Stomach smooth muscle (tissue), 2 donors: ENCODE measurements around the gene ELOVL3.

Experiments
- H3K27ac ChIP-seq: one replicate; pipeline ENCODE4 v1.7.0; 2013; ENCODE audit warnings: mild to moderate bottlenecking, low read length, inconsistent platforms
- H3K27me3 ChIP-seq, 2 donors: one replicate each; pipeline ENCODE4 v1.7.0; 2013; ENCODE audit warnings: low read length in 2 of 2; ENCODE audit not compliant: insufficient read depth in 2 of 2, control insufficient read depth in 1 of 2
- H3K36me3 ChIP-seq, 2 donors: one replicate each; pipeline ENCODE4 v1.7.0; 2013; ENCODE audit warnings: low read length in 2 of 2; ENCODE audit not compliant: control insufficient read depth in 2 of 2, insufficient read depth in 2 of 2
- H3K4me1 ChIP-seq: one replicate; pipeline ENCODE4 v1.7.0; 2013; ENCODE audit warnings: low read length; ENCODE audit not compliant: control insufficient read depth, insufficient read depth
- H3K4me3 ChIP-seq, 2 donors: one replicate each; pipeline ENCODE4 v1.7.0; 2013; ENCODE audit warnings: low read length in 2 of 2
- H3K9ac ChIP-seq, 2 donors: one replicate each; pipeline ENCODE4 v1.7.0; 2013; ENCODE audit warnings: low read length in 2 of 2, mild to moderate bottlenecking in 1 of 2
- H3K9me3 ChIP-seq, 2 donors: one replicate each; pipeline ENCODE4 v1.7.0; 2013; ENCODE audit warnings: low read length in 2 of 2; ENCODE audit not compliant: control insufficient read depth in 2 of 2
- donor health status: healthy.
- donor health status: Pancreatic carcinoma.

ELOVL3 gene

DNA sequence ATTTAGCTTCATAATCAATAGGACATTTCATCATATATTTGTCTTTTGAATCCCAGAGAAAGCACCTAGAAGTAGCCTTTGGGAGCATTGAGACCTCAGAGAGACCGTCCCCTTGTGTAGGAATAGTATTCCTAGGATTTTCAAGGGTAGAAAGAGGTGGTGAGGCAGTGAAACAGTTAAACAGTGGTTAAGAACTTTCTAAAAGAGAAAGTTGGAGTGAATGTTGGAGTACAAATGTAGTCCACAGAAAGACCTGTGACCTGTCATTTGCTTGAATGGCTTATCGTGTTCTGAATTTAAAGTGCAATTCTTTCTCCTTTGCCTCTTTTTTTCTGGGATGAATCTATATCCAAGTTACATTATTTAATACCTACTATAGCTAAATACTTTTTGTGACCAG, 49.2 kb downstream of the ELOVL3 start:
- H3K36me3 ChIP-seq: no peaks in the 10 kb centered on the region
- no peak overlapping the region for H3K4me3 ChIP-seq
- no peaks in the 10 kb centered on the region for H3K27me3 ChIP-seq
- no peak overlapping the region for H3K27ac ChIP-seq
- H3K4me1 ChIP-seq: peaks cover 5% of the 10 kb centered on the region
- no peaks in the 10 kb centered on the region for H3K9me3 ChIP-seq
- no peak overlapping the region for H3K9ac ChIP-seq

DNA sequence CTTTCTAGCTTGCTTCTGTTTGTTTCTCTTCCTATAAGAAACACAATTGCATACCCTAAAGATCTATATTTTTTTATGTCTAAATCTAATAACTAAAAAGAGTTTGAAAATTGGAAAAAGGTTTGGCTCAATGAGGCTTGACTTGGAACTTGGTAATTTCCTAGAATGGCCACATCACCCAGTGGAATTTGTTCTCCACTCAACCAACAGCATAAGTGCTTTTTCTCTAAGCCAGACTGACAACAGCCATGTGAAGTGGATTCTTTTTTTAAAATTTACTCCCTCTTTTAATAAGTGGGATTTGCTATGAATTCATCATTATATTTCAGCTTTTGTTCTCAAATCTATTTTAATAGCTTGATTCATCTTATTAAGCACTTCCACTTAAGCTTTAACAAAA, 53.0 kb downstream of the ELOVL3 start:
- H3K4me1 ChIP-seq: peaks cover 9% of the 10 kb centered on the region
- no peak overlapping the region for H3K4me3 ChIP-seq
- no peak overlapping the region for H3K9ac ChIP-seq
- H3K27me3 ChIP-seq: no peaks in the 10 kb centered on the region
- no peaks in the 10 kb centered on the region for H3K36me3 ChIP-seq
- no peaks in the 10 kb centered on the region for H3K9me3 ChIP-seq
- H3K27ac ChIP-seq: no peak overlapping the region
